ENCODE measurements around the gene MKI67. TPM values are rescaled to one million over a fixed set of nuclear protein-coding genes. Genes with fewer than 3 reads are reported as not detected.

Gene MKI67
- total RNA-seq, 1 experiment from 2014 or later: 111 TPM

- no peaks in the 10 kb centered on the region for H3K27me3 ChIP-seq (replicated peaks; ENCODE audit: control insufficient read depth, insufficient read depth, low read length)
- H3K36me3 ChIP-seq (ENCODE audit: control insufficient read depth, insufficient read depth, low read length): no peaks in the 10 kb centered on the region
- H3K9me3 ChIP-seq: no peaks in the 10 kb centered on the region
- no TSS peak for BruUV-seq (replicated peaks)
- no peaks in the 10 kb centered on the region for H3K4me1 Mint-ChIP-seq (ENCODE audit: low read depth, unreplicated experiment)
- intact Hi-C loops (cut with micrococcal nuclease; ENCODE audit: unreplicated experiment): no loop called here
- no peak overlapping the region for H3K4me3 ChIP-seq (ENCODE audit: low read depth, low read length)
- no peak for TF ChIP-seq CTCF (IDR thresholded peaks at IDR 0.05; ENCODE audit: insufficient read depth in 1 of 2, low read depth in 1 of 2, low read length in 1 of 2, severe bottlenecking in 1 of 2, unreplicated experiment in 1 of 2)
- no peaks in the 10 kb centered on the region for H3K9me3 Mint-ChIP-seq (ENCODE audit: unreplicated experiment)
- POLR2A ChIA-PET: no interaction called here
- no peak for DNase-seq
- CTCF ChIA-PET: interaction anchor here (0.6 kb wide), 1 partner anchor 14 kb away, joined by 3 read pairs; no protein-coding TSS in a partner anchor
- no peak overlapping the region for H3K4me3 Mint-ChIP-seq (ENCODE audit: unreplicated experiment)
- H3K27ac Mint-ChIP-seq (ENCODE audit: unreplicated experiment): no peak overlapping the region
- no peaks in the 10 kb centered on the region for H3K36me3 Mint-ChIP-seq (ENCODE audit: insufficient read depth, unreplicated experiment)
- H3K27me3 Mint-ChIP-seq (ENCODE audit: insufficient read depth, unreplicated experiment): peaks cover 13% of the 10 kb centered on the region
- H3K4me1 ChIP-seq: no peaks in the 10 kb centered on the region
Observed at GRCh38 chr10:128081222-128081621, 45.0 kb downstream of the MKI67 start.

- BruUV-seq (replicated peaks): no TSS peak
- TF ChIP-seq CTCF (IDR thresholded peaks at IDR 0.05; ENCODE audit: insufficient read depth in 1 of 2, low read depth in 1 of 2, low read length in 1 of 2, severe bottlenecking in 1 of 2, unreplicated experiment in 1 of 2): no peak
- no peaks in the 10 kb centered on the region for H3K9me3 ChIP-seq
- Mint-ChIP-seq H3K36me3 (ENCODE audit: insufficient read depth, unreplicated experiment) (no peaks in the 10 kb centered on the region), H3K4me3 (ENCODE audit: unreplicated experiment) (no peak overlapping the region), H3K4me1 (ENCODE audit: low read depth, unreplicated experiment) (no peaks in the 10 kb centered on the region), H3K9me3 (ENCODE audit: unreplicated experiment) (no peaks in the 10 kb centered on the region), H3K27ac (ENCODE audit: unreplicated experiment) (no peak overlapping the region), H3K27me3 (ENCODE audit: insufficient read depth, unreplicated experiment) (peaks cover 13% of the 10 kb centered on the region)
- CTCF ChIA-PET: no interaction called here
- no peaks in the 10 kb centered on the region for H3K36me3 ChIP-seq (ENCODE audit: control insufficient read depth, insufficient read depth, low read length)
- no peaks in the 10 kb centered on the region for H3K4me1 ChIP-seq
- no peaks in the 10 kb centered on the region for H3K27me3 ChIP-seq (replicated peaks; ENCODE audit: control insufficient read depth, insufficient read depth, low read length)
- DNase-seq: no peak
- no peak overlapping the region for H3K4me3 ChIP-seq (ENCODE audit: low read depth, low read length)
- intact Hi-C loops (cut with micrococcal nuclease; ENCODE audit: unreplicated experiment): no loop called here
- POLR2A ChIA-PET: no interaction called here
Observed at GRCh38 chr10:128080641-128081040, 45.6 kb downstream of the MKI67 start.

GRCh38 chr10:128080231-128080630 is 46.0 kb downstream of the MKI67 start:
- no peak overlapping the region for H3K4me3 ChIP-seq (ENCODE audit: low read depth, low read length)
- H3K27ac Mint-ChIP-seq (ENCODE audit: unreplicated experiment): no peak overlapping the region
- intact Hi-C loops (cut with micrococcal nuclease; ENCODE audit: unreplicated experiment): no loop called here
- no peaks in the 10 kb centered on the region for H3K36me3 Mint-ChIP-seq (ENCODE audit: insufficient read depth, unreplicated experiment)
- CTCF ChIA-PET: no interaction called here
- TF ChIP-seq CTCF (IDR thresholded peaks at IDR 0.05; ENCODE audit: insufficient read depth in 1 of 2, low read depth in 1 of 2, low read length in 1 of 2, severe bottlenecking in 1 of 2, unreplicated experiment in 1 of 2): no peak
- no peaks in the 10 kb centered on the region for H3K4me1 Mint-ChIP-seq (ENCODE audit: low read depth, unreplicated experiment)
- H3K4me1 ChIP-seq: no peaks in the 10 kb centered on the region
- H3K36me3 ChIP-seq (ENCODE audit: control insufficient read depth, insufficient read depth, low read length): no peaks in the 10 kb centered on the region
- BruUV-seq (replicated peaks): no TSS peak
- no peaks in the 10 kb centered on the region for H3K27me3 ChIP-seq (replicated peaks; ENCODE audit: control insufficient read depth, insufficient read depth, low read length)
- H3K4me3 Mint-ChIP-seq (ENCODE audit: unreplicated experiment): no peak overlapping the region
- H3K9me3 ChIP-seq: no peaks in the 10 kb centered on the region
- no peak for DNase-seq
- no peaks in the 10 kb centered on the region for H3K9me3 Mint-ChIP-seq (ENCODE audit: unreplicated experiment)
- POLR2A ChIA-PET: no interaction called here
- H3K27me3 Mint-ChIP-seq (ENCODE audit: insufficient read depth, unreplicated experiment): peaks cover 13% of the 10 kb centered on the region

All from Caco-2 (cell line).